SH-SY5Y (cell line): ENCODE data around the gene ADAM10.

Source experiments
- GATA2 ChIP-seq: IDR thresholded peaks from 2 replicates; pipeline ENCODE4 v1.6.1; 2011; ENCODE audit warnings: mild to moderate bottlenecking, low read depth, low read length
- GATA3 ChIP-seq: IDR thresholded peaks from 2 replicates; pipeline ENCODE4 v1.6.1; 2011; ENCODE audit warnings: low read depth, mild to moderate bottlenecking, low read length, moderate library complexity

GRCh38 chr15:58582160-58582559, 167.3 kb downstream of the ADAM10 start:
- TF ChIP-seq GATA2 (no peak), GATA3 (no peak)
